Testis (tissue), 3 donors: ENCODE measurements around the gene SNAP47. TPM values are rescaled to one million over a fixed set of nuclear protein-coding genes. Genes with fewer than 3 reads are reported as not detected.
A peak's percentile ranks its signal among the peaks of the same experiment; 100 is the strongest.

ENCODE experiments used
- DNase-seq: peaks from one replicate; pipeline ENCODE4 v3.0.0-alpha.2; 2019
- H3K27ac ChIP-seq, 2 donors: fragments of 200-600 bp; sonication (generic); one replicate each; pipeline ENCODE4 v1.5.1; 2019
- H3K27me3 ChIP-seq: fragments of 200-600 bp; sonication (generic); one replicate; pipeline ENCODE4 v1.5.1; 2019
- H3K36me3 ChIP-seq: fragments of 200-600 bp; sonication (generic); one replicate; pipeline ENCODE4 v1.5.1; 2017; ENCODE audit warnings: low read depth; ENCODE audit errors: missing control alignments
- H3K4me1 ChIP-seq: fragments of 200-600 bp; sonication (generic); one replicate; pipeline ENCODE4 v1.5.1; 2019
- H3K4me3 ChIP-seq, 2 donors: fragments of 200-600 bp; sonication (generic); one replicate each; pipeline ENCODE4 v1.5.1; 2017 to 2019
- H3K9me3 ChIP-seq: fragments of 200-600 bp; sonication (generic); one replicate; pipeline ENCODE4 v1.5.1; 2017
- POLR2A ChIP-seq: fragments of 450-650 bp; IDR thresholded peaks from one replicate; pipeline ENCODE4 v1.6.1; 2017; ENCODE audit warnings: antibody characterized with exemption, mild to moderate bottlenecking, moderate library complexity
- whole genome bisulfite sequencing, 2 donors: methylation state at CpG; one replicate each; pipeline ENCODE4 v1.1.5; 2018; 5-methylcytosine and 5-hydroxymethylcytosine counted together
- intact Hi-C: fragments of 100-400 bp; cut with DNase I; formaldehyde crosslinking; loops from one replicate; pipeline ENCODE4 v1.15.1; 2023; ENCODE audit warnings: low total_unique reads
- polyA plus RNA-seq: library from polyadenylated mRNA; stranded (reverse); fragments of 350-450 nt; fragmentation: Illumina TruSeq; extraction: RNeasy Lipid Tissue Mini Kit (QIAGEN cat#74804); gene quantifications from one replicate; pipeline ENCODE4 v1.2.3, GENCODE V29; 2014; ENCODE audit warnings: low read depth, low replicate concordance; ENCODE audit not compliant: insufficient read depth
- total RNA-seq, 2 donors: library from RNA; depleted of rRNA; stranded (reverse); fragments of >200 nt; gene quantifications; one replicate each; pipeline ENCODE4 v1.2.3, GENCODE V29; 2016
- TF ChIP-seq, protein P1 (sequence below), 3 experiments: fragments of 450-650 bp in 2 of 3; fragments of 200-600 bp in 1 of 3; sonication (generic) in 1 of 3; IDR thresholded peaks; one replicate each; pipeline ENCODE4 v1.5.1; 2016 to 2019; ENCODE audit warnings: antibody characterized with exemption in 3 of 3, mild to moderate bottlenecking in 2 of 3, moderate library complexity in 1 of 3

The SNAP47 gene
- total and polyA plus RNA-seq, 3 donors from 2014 or later: 72.2 to 80.3 (median 77.6) TPM

DNA sequence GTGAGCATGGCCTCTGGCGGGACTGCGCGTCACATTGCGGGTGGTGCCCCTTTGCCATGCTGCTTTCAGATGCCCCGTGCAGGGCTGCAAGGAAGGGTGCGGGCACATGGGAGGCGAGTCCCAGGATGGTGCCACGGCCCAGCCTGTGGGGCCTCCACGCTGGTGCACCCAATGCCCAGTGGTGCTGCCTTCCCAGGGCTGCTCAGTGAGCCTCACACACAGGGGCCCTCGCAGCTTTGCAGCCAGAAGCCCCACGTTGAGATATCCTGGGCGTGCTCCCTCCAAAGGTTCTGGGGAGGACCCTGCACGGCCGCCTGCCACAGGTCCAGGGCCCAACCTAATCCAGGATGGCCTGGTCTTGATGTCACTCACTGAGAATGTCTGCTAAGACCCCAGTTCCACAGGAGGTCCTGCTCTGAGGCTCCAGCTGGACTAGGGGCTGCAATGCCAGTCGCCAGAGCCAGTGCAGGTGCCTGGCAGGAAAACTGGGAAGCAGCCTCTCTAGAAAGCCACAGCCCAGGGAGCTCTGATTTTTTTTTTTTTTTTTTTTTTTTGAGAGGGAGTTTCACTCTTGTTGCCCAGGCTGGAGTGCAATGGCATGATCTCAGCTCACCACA is 46.2 kb downstream of the SNAP47 start:
- H3K36me3 ChIP-seq: no peaks in the 10 kb centered on the region
- intact Hi-C loops: no loop called here
- H3K27me3 ChIP-seq: no peaks in the 10 kb centered on the region
- H3K4me3 ChIP-seq: no peak overlapping the region
- peaks cover 3% of the 10 kb centered on the region for H3K4me1 ChIP-seq
- DNase-seq: peak; percentile 7
- no peak overlapping the region for H3K27ac ChIP-seq
- 85 to 91% methylated on average over 5 to 15 of the region's 15 CpGs for WGBS, 2 donors
- no peaks in the 10 kb centered on the region for H3K9me3 ChIP-seq
- TF ChIP-seq, protein P1, sequence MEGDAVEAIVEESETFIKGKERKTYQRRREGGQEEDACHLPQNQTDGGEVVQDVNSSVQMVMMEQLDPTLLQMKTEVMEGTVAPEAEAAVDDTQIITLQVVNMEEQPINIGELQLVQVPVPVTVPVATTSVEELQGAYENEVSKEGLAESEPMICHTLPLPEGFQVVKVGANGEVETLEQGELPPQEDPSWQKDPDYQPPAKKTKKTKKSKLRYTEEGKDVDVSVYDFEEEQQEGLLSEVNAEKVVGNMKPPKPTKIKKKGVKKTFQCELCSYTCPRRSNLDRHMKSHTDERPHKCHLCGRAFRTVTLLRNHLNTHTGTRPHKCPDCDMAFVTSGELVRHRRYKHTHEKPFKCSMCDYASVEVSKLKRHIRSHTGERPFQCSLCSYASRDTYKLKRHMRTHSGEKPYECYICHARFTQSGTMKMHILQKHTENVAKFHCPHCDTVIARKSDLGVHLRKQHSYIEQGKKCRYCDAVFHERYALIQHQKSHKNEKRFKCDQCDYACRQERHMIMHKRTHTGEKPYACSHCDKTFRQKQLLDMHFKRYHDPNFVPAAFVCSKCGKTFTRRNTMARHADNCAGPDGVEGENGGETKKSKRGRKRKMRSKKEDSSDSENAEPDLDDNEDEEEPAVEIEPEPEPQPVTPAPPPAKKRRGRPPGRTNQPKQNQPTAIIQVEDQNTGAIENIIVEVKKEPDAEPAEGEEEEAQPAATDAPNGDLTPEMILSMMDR (IDR thresholded peaks at IDR 0.05): no peak
- TF ChIP-seq POLR2A: no peak

DNA sequence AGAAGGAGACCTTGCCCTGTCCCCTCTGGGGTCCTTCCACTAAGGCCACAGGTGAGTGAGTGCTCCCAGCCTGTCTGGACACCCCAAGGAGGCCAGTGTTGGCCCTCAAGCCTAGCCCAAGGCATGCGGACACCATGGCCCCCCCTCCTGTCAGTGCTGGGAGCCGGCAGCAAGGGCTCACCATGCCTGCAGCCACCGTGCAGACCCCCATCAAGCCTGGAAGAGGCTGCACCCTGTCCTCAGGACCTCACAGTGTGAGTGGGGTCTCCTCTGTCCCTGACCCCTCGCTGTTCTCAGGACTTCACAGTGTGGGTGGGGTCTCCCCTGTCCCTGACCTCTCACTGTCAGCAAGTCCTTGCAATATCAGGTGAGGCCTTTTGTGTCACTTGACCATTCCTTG is 47.0 kb downstream of the SNAP47 start:
- Histone ChIP-seq H3K4me3 (no peak overlapping the region), H3K36me3 (no peaks in the 10 kb centered on the region), H3K4me1 (peaks cover 11% of the 10 kb centered on the region), H3K9me3 (no peaks in the 10 kb centered on the region), H3K27ac (no peak overlapping the region), H3K27me3 (no peaks in the 10 kb centered on the region)
- 84 to 94% methylated on average over 2 to 4 of the region's 4 CpGs for WGBS, 2 donors
- peak; percentile 8 for DNase-seq
- intact Hi-C loops: no loop called here
- TF ChIP-seq POLR2A: no peak

DNA sequence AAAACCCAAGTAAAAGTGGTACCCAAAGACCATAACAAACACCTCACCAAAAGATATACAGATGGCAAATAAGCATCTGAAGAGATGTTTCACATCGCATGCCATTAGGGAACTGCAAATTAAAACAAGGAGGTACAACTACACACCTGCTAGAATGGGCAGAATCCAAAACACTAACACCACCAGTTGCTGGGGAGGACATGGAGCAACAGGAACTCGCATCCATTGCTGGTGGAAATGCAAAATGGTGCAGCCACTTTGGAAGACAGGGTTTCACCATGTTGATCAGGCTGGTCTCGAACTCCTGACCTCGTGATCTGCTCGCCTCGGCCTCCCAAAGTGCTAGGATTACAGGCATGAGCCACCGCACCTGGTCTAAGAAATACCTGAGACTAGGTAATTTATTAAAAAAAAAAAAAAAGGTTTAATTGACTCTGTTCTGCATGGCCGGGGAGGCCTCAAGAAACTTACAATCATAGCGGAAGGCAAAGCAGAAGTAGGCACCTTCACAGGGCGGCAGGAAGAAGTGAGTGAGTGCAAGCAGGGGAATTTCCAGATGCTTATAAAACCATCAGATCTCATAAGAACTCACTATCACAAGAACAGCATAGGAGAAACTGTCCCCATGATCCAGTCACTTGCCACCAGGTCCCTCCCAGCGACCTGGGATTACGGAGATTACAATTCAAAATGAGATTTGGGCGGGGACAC is 50.0 kb downstream of the SNAP47 start:
- Histone ChIP-seq H3K36me3 (no peaks in the 10 kb centered on the region), H3K9me3 (no peaks in the 10 kb centered on the region), H3K27me3 (no peaks in the 10 kb centered on the region), H3K4me3 (no peak overlapping the region), H3K27ac (no peak overlapping the region), H3K4me1 (peaks cover 17% of the 10 kb centered on the region)
- TF ChIP-seq, protein P1 (IDR thresholded peaks at IDR 0.05): no peak
- no peak for TF ChIP-seq POLR2A
- intact Hi-C loops: no loop called here
- 87 to 94% methylated on average over 13 of the region's 13 CpGs for WGBS, 2 donors
- DNase-seq: no peak

DNA sequence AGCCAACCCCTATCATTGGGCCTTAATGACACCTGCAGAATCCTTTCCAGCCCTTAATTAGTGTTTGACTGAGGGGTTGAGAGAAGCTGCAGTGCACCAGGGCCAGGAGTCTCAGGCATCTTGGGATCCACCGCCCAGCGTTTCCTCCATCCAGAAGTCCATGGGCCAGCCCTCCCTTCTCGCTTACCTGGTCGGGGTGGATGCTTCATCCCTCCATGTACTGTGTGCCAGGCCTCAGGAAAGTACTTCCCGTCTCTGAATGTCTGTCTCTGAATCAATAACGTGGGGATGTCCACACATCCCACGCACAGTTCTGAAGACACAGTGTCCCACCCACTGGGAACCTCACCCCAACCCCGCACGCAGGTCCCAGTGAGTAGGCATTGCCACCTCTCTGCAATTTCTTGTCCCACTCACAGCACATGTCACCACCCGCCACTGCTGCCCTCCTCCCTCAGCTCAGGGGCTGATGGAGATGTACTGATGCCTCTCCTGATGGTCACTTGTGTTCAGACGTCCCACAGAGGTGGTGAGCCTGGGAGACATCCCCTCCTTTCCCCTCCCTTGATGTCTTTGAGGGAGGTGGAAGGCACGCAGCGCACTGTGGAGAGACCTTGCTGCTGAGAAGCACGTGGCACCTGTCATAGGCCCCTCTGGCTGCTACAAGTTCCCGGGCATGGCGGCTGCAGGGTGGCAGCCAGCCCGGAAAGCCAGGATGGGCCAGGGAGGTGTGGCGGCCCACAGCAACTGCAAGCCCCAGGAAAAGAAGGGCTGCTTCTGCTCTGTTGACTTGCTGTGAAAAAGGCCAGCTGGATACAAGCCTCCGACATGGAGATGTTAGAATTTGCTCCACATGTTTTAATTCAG is 50.8 kb downstream of the SNAP47 start:
- H3K4me1 ChIP-seq: peaks cover 17% of the 10 kb centered on the region
- no peak for DNase-seq
- H3K9me3 ChIP-seq: no peaks in the 10 kb centered on the region
- TF ChIP-seq, protein P1 (IDR thresholded peaks at IDR 0.05): no peak
- no peak for TF ChIP-seq POLR2A
- H3K4me3 ChIP-seq: no peak overlapping the region
- intact Hi-C loops: no loop called here
- H3K36me3 ChIP-seq: no peaks in the 10 kb centered on the region
- no peak overlapping the region for H3K27ac ChIP-seq
- WGBS, 2 donors: 57 to 74% methylated on average over 11 to 19 of the region's 19 CpGs
- H3K27me3 ChIP-seq: no peaks in the 10 kb centered on the region
